ENCODE measurements around the gene TMEM117.

- no peak for TF ChIP-seq CTCF (IDR thresholded peaks at IDR 0.05; ENCODE audit: insufficient read depth, low read depth, low read length)
- TF ChIP-seq EZH2 (IDR thresholded peaks at IDR 0.05; ENCODE audit: insufficient read depth, low read length) = no peak
Measured at GRCh38 chr12:44247588-44247987, 411.7 kb downstream of the TMEM117 start.
